Tibial artery (tissue), 4 donors: ENCODE measurements around the gene PTPN9.

Experiments used
- DNase-seq, 2 donors: peaks; one replicate each; pipeline ENCODE4 v3.0.0-alpha.2; 2019
- H3K27ac ChIP-seq, 2 donors: fragments of 200-600 bp; sonication (generic) in 1 of 2; 1 replicate in 1 of 2; 2 replicates in 1 of 2; pipeline ENCODE4 v1.5.1; 2018 to 2019; ENCODE audit warnings: mild to moderate bottlenecking in 1 of 2
- H3K27me3 ChIP-seq, 2 donors: fragments of 200-600 bp; sonication (generic) in 1 of 2; one replicate each; pipeline versions ENCODE4 v1.5.1 to v1.6.0; 2016 to 2019
- H3K36me3 ChIP-seq, 3 donors: fragments of 200-600 bp; sonication (generic) in 2 of 3; one replicate each; pipeline ENCODE4 v1.5.1; 2016 to 2019; ENCODE audit warnings: mild to moderate bottlenecking in 2 of 3
- H3K4me1 ChIP-seq, 4 donors: fragments of 200-600 bp; sonication (generic) in 2 of 4; 1 replicate in 3 of 4; 2 replicates in 1 of 4; pipeline ENCODE4 v1.5.1; 2016 to 2019
- H3K4me3 ChIP-seq, 2 donors: fragments of 200-600 bp; sonication (generic) in 1 of 2; 1 replicate in 1 of 2; 2 replicates in 1 of 2; pipeline ENCODE4 v1.5.1; 2018 to 2019; ENCODE audit warnings: mild to moderate bottlenecking in 2 of 2
- H3K9me3 ChIP-seq, 3 donors: fragments of 200-600 bp; sonication (generic) in 1 of 3; one replicate each; pipeline ENCODE4 v1.5.1; 2016 to 2019
- CTCF ChIP-seq, 2 experiments: fragments of 200-600 bp in 1 of 2; fragments of 450-650 bp in 1 of 2; IDR thresholded peaks; one replicate each; pipeline ENCODE4 v1.5.1; 2017 to 2019; ENCODE audit warnings: antibody characterized with exemption in 2 of 2, mild to moderate bottlenecking in 1 of 2, moderate library complexity in 1 of 2
- intact Hi-C: fragments of 100-400 bp; cut with DNase I; formaldehyde crosslinking; loops from one replicate; pipeline ENCODE4 v1.15.0; 2023; ENCODE audit warnings: low total_unique reads

PTPN9 gene

DNA sequence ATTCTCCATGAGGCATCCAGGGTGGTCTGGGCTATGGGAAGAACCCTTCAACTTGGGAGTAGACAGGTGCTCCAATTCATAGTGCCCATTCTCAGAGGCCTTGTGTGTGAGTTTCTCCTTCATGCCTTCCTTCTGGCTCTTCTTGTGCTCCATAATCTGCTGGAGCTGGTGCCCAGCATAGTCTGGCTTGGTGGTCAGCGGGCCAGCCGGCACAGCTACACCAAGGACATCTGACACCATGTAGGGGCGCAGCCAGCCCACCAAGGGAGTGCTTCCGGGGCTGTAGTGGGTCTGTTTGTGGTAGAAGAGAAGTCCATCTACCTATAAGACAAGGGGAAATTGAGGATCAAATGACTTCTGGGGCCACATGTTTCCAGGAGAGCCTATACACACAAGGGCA is 19.2 kb upstream of the PTPN9 start:
- intact Hi-C loops: no loop called here
- H3K27me3 ChIP-seq: no peaks in the 10 kb centered on the region
- H3K9me3 ChIP-seq: no peaks in the 10 kb centered on the region
- TF ChIP-seq CTCF (IDR thresholded peaks at IDR 0.05): no peak
- H3K4me3 ChIP-seq: no peak overlapping the region
- no peak overlapping the region for H3K27ac ChIP-seq
- no peak for DNase-seq
- H3K4me1 ChIP-seq: peaks cover 0 to 18% (median 0%) of the 10 kb centered on the region in 4 donors
- H3K36me3 ChIP-seq: peaks cover 32 to 94% (median 53%) of the 10 kb centered on the region in 3 donors

DNA sequence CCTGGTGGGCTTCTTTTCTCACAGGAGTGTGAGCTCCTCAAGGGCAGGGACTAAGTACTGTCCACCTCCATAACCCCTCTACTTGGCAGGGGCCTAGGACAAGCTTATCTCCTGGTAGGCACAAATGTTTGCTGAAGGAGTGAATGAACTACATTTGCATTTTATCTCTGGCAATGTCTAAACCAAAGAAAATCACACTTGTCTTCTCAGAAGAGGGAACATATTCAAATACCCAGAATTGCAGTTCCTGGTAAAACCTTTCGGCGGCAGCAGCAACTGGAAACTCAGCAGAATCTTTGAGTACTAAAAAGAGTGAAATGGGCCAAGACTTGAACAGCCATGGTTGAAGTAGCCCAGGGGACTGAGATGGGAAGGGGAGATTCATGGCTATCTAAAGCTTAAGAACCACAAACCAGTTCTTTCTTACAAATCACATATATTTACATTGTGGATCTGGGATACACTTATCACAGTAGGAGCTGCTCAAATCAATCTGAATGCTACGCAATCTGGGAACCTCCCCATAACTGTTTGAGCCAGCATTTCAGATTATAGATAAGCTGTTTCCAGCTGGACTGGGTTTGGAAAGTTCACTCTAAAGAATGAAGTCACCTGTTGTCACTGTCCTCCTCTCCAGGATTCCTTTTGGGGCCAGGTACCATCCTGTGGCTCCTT is 18.7 kb upstream of the PTPN9 start:
- Histone ChIP-seq H3K36me3 (peaks cover 32 to 88% (median 50%) of the 10 kb centered on the region in 3 donors), H3K27ac (no peak overlapping the region), H3K4me1 (peaks cover 0 to 18% (median 0%) of the 10 kb centered on the region in 4 donors), H3K27me3 (no peaks in the 10 kb centered on the region), H3K9me3 (no peaks in the 10 kb centered on the region), H3K4me3 (no peak overlapping the region)
- intact Hi-C loops: no loop called here
- peak; percentile 35 to 37 for TF ChIP-seq CTCF (IDR thresholded peaks at IDR 0.05)
- no peak for DNase-seq

GRCh38 chr15:75596703-75597345 is 17.7 kb upstream of the PTPN9 start:
- Histone ChIP-seq H3K36me3 (peaks cover 32 to 85% (median 44%) of the 10 kb centered on the region in 3 donors), H3K27me3 (no peaks in the 10 kb centered on the region), H3K27ac (no peak overlapping the region), H3K4me1 (peaks cover 0 to 18% (median 0%) of the 10 kb centered on the region in 4 donors), H3K4me3 (no peak overlapping the region), H3K9me3 (no peaks in the 10 kb centered on the region)
- peak in 1 of 2 donors; percentile 35 for DNase-seq
- TF ChIP-seq CTCF (IDR thresholded peaks at IDR 0.05): no peak
- intact Hi-C loops: no loop called here

GRCh38 chr15:75594276-75594675 is 15.2 kb upstream of the PTPN9 start:
- Histone ChIP-seq H3K4me3 (no peak overlapping the region), H3K4me1 (peaks cover 0 to 14% (median 0%) of the 10 kb centered on the region in 4 donors), H3K9me3 (no peaks in the 10 kb centered on the region), H3K27ac (no peak overlapping the region), H3K36me3 (peaks cover 19 to 67% (median 27%) of the 10 kb centered on the region in 3 donors), H3K27me3 (no peaks in the 10 kb centered on the region)
- TF ChIP-seq CTCF (IDR thresholded peaks at IDR 0.05): no peak
- DNase-seq: peak in 1 of 2 donors; percentile 27
- intact Hi-C loops: no loop called here

GRCh38 chr15:75591655-75592364 is 12.7 kb upstream of the PTPN9 start:
- no peaks in the 10 kb centered on the region for H3K27me3 ChIP-seq
- H3K9me3 ChIP-seq: no peaks in the 10 kb centered on the region
- intact Hi-C loops: no loop called here
- peak in 1 of 2 donors; percentile 2 for DNase-seq
- no peaks in the 10 kb centered on the region for H3K4me1 ChIP-seq
- H3K27ac ChIP-seq: no peak overlapping the region
- no peak for TF ChIP-seq CTCF (IDR thresholded peaks at IDR 0.05)
- H3K36me3 ChIP-seq: peaks cover 11 to 43% (median 18%) of the 10 kb centered on the region in 3 donors
- no peak overlapping the region for H3K4me3 ChIP-seq
